Adipocyte (in vitro differentiated cells): ENCODE data around the gene TET1.
A peak's percentile ranks its signal among the peaks of the same experiment; 100 is the strongest.
"Not testable (repeated sequence)": the region's sequence is repeated elsewhere in the genome, so short reads cannot be mapped to it uniquely, and the experiment has no call there.

Experiments used
- DNase-seq: peaks from one replicate; pipeline ENCODE4 v3.0.0-alpha.2; 2015; ENCODE audit warnings: low read depth
- H3K27me3 ChIP-seq: replicated peaks from 2 replicates; pipeline ENCODE4 v1.7.0; 2013; ENCODE audit warnings: mild to moderate bottlenecking, low read length, moderate library complexity; ENCODE audit not compliant: control insufficient read depth, insufficient read depth
- H3K36me3 ChIP-seq: 2 replicates; pipeline ENCODE4 v1.7.0; 2013; ENCODE audit warnings: low read length, mild to moderate bottlenecking, moderate library complexity; ENCODE audit not compliant: control insufficient read depth, insufficient read depth, severe bottlenecking
- H3K4me1 ChIP-seq: 2 replicates; pipeline ENCODE4 v1.7.0; 2013; ENCODE audit warnings: mild to moderate bottlenecking, low read length, moderate library complexity; ENCODE audit not compliant: control insufficient read depth, insufficient read depth
- H3K4me3 ChIP-seq: 2 replicates; pipeline ENCODE4 v1.7.0; 2013; ENCODE audit warnings: mild to moderate bottlenecking, low read length, moderate library complexity
- H3K9ac ChIP-seq: 2 replicates; pipeline ENCODE4 v1.7.0; 2013; ENCODE audit warnings: mild to moderate bottlenecking, low read length, moderate library complexity
- H3K9me3 ChIP-seq: 2 replicates; pipeline ENCODE4 v1.7.0; 2013; ENCODE audit warnings: mild to moderate bottlenecking, low read length, moderate library complexity; ENCODE audit not compliant: control insufficient read depth

TET1 gene

DNA sequence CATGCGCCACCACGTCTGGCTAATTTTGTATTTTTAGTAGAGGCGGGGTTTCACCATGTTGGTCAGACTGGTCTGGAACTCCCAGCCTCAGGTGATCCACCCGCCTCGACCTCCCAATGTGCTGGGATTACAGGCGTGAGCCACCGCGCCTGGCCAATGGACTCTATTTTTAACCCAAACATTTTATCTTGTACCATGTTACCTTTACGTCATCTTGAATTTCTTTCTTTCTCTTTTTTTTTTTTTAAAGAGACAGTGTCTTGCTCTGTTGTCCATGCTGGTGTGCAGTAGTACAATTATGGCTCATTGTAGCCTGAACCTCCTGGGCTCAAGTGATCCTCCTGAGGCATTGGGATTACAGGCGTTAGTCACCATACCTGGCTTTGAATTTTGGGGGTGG is 57.6 kb downstream of the TET1 start:
- H3K36me3 ChIP-seq, H3K9ac ChIP-seq, H3K4me1 ChIP-seq, DNase-seq, H3K4me3 ChIP-seq, H3K27me3 ChIP-seq, H3K9me3 ChIP-seq: not testable (repeated sequence)

DNA sequence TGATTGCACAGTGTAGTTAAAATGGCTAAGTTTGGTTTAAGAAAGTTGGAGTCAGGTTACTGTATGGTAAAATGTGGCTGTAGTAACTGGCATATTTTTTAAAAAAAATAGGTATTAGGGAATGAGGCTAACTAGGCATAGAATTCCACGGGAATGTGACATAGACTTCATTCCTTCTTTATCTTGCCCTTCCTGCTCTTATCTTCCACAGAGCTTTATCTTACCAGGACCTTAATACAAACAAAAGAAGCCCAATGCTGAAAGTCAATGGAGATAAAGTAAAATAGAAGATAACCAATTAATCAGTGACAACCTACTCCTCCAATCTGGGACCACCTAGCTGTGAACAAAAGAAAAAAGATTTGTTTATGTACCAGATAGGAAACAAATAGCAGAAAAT is 58.1 kb downstream of the TET1 start:
- Histone ChIP-seq H3K4me3 (no peak overlapping the region), H3K36me3 (peaks cover 3% of the 10 kb centered on the region), H3K4me1 (no peaks in the 10 kb centered on the region), H3K9ac (no peak overlapping the region), H3K9me3 (no peaks in the 10 kb centered on the region), H3K27me3 (no peaks in the 10 kb centered on the region)
- DNase-seq = no peak

DNA sequence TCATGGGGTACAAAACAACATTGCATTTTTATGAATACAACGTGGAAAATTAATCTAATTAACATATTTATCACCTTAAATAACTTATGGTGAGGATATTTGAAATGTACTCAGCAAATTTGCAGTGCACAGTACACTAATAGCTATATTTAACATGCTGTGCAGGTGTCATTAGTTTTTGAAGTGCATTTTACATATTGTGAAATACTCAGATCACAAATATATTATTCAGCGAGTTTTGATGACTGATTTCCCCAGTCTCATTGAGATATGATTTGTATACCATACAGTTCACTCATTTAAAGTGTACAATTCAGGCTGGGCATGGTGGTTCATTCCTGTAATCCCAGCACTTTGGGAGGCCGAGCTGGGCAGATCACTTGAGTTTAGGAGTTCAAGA is 59.5 kb downstream of the TET1 start:
- Histone ChIP-seq H3K4me3 (no peak overlapping the region), H3K36me3 (peaks cover 3% of the 10 kb centered on the region), H3K9ac (no peak overlapping the region), H3K27me3 (no peaks in the 10 kb centered on the region), H3K4me1 (no peaks in the 10 kb centered on the region), H3K9me3 (no peaks in the 10 kb centered on the region)
- no peak for DNase-seq

DNA sequence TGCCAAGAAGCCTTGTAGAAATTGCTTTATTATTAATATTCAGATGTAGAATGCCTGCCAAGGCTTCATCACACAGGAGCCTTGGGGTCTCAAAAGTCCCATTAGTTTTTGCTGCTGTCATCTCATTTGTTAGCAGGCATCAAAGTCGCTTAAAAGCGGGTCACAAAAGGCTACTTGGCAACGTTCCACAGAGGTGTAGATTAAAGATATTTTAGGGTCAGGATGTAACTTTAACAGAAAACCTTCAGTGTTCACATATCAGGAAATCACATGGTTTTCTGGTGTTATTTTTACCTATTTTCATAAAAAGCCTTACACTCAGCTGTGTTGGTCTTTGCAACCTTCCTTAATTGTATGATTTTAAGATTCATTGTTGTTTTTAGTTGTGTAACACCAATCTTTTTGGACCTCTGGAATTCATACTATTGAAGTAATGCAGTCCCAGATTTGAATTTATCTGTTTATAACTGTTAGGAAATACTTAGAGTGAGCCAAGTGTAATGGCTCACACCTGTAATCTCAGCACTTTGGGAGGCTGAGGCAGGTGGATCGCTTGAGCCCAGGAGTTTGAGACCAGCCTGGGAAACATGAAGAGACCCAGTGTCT is 65.3 kb downstream of the TET1 start:
- Histone ChIP-seq H3K36me3 (peaks cover 3% of the 10 kb centered on the region), H3K4me1 (peaks cover 15% of the 10 kb centered on the region), H3K9me3 (no peaks in the 10 kb centered on the region), H3K27me3 (no peaks in the 10 kb centered on the region), H3K9ac (peak overlapping the region; percentile 27), H3K4me3 (no peak overlapping the region)
- DNase-seq = peak; percentile 60

DNA sequence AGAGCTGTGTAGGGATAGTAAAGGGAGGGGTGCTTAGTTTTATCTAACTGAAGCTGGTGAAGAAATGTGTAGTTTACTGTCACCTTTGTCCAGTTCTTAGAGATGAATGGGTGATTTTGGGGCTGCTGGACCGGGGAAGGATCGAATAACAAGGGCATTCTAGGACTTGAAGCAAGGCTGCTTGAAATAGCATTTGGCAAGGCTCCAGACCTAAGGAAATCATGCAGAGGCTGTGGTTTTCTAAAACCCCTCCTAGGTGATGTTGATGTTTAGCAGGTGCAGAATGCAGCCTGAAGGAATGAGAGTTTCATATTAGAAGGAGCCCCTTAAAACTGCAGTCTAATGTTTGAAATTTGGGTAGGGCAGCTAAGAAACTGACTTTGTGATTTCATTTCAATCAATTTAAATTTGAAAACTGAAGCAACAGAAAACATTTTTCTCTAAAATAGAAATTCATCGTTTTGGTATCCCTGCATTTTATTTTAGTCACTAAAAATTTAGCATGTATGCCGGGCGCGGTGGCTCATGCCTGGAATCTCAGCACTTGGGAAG is 68.5 kb downstream of the TET1 start:
- Histone ChIP-seq H3K4me3 (no peak overlapping the region), H3K9me3 (no peaks in the 10 kb centered on the region), H3K36me3 (no peaks in the 10 kb centered on the region), H3K4me1 (peaks cover 26% of the 10 kb centered on the region), H3K9ac (no peak overlapping the region), H3K27me3 (no peaks in the 10 kb centered on the region)
- DNase-seq = peak; percentile 30

DNA sequence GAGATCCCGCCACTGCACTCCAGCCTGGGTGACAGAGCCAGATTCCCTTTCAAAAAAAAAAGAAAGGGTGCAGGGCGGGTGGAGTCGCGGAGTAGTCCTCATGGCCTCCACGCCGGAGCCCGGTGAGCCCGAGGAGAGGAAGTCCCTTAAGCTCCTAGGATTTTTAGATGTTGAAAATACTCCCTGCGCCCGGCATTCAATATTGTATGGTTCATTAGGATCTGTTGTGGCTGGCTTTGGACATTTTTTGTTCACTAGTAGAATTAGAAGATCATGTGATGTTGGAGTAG is 72.1 kb downstream of the TET1 start:
- not testable (repeated sequence) for H3K9me3 ChIP-seq, H3K9ac ChIP-seq, H3K27me3 ChIP-seq, H3K4me3 ChIP-seq, DNase-seq, H3K36me3 ChIP-seq
- peaks cover 18% of the 10 kb centered on the region for H3K4me1 ChIP-seq

DNA sequence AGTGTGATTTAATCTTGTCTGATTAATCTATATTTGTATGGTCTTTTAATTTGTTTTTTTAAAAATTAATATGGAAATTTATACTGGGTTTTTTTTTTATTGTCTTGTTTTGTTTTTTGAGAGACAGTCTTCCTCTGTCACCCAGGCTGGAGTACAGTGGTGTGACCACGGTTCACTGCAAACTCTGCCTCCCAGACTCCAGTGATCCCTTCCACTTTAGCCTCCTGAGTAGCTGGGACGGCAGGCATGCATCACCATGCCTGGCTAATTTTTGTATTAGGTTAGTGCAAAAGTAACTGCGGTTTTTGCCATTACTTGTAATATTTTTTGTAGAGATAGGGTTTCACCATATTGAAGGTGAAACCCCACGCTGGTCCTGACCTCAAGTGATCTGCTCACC is 73.1 kb downstream of the TET1 start:
- Histone ChIP-seq H3K4me1 (peaks cover 16% of the 10 kb centered on the region), H3K27me3 (no peaks in the 10 kb centered on the region), H3K9ac (no peak overlapping the region), H3K4me3 (no peak overlapping the region), H3K9me3 (no peaks in the 10 kb centered on the region), H3K36me3 (no peaks in the 10 kb centered on the region)
- DNase-seq = no peak

DNA sequence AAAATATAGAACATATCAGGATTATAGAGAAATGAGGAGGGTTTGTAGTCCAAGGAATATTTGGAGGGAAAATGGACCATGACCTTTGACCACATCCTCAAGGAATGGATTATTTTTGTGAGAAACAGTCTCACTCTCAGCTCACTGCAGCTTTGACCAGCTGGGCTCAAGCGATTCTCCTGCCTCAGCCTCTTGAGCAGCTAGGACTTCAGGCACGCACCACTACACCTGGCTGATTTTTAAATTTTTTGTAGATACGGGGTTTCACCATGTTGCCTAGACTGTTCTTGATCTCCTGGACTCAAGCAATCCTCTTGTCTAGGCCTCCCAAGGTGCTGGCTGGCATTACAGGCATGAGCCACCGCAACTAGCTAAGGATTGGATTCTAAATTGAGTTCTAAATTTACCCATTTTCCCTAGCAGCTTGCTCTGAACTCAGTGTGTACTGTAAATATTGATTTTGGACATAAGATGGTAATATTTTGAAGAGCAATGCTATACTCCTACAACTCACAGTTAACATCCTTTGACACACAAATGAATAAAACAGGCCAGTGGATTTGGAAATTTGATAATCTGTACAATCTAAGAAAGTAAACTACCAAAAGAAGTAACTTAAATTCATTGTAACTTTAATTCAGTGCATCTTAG is 73.8 kb downstream of the TET1 start:
- Histone ChIP-seq H3K27me3 (no peaks in the 10 kb centered on the region), H3K4me3 (no peak overlapping the region), H3K4me1 (peaks cover 11% of the 10 kb centered on the region), H3K9me3 (no peaks in the 10 kb centered on the region), H3K36me3 (no peaks in the 10 kb centered on the region), H3K9ac (no peak overlapping the region)
- DNase-seq = no peak

DNA sequence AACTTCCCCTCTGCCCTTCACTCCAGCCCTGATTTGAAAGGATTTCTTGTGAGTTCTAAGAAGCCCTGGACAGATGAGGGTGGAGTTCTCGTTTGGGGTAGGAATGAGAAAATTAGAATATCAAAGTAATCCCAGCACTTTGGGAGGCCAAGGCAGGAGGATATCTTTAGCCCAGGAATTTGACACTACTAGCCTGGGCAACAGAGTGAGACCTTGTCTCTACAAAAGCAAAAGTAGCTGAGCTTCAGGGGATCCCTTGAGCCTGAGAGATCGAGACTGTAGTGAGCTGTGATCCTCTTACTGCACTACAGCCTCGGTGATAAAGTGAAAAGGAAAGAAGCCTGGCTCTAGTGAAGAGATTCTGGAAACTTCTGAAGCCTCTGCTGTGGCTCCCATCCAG is 76.2 kb downstream of the TET1 start:
- Histone ChIP-seq H3K9me3 (no peaks in the 10 kb centered on the region), H3K9ac (no peak overlapping the region), H3K36me3 (no peaks in the 10 kb centered on the region), H3K4me3 (no peak overlapping the region), H3K4me1 (peaks cover 4% of the 10 kb centered on the region), H3K27me3 (no peaks in the 10 kb centered on the region)
- DNase-seq = no peak

DNA sequence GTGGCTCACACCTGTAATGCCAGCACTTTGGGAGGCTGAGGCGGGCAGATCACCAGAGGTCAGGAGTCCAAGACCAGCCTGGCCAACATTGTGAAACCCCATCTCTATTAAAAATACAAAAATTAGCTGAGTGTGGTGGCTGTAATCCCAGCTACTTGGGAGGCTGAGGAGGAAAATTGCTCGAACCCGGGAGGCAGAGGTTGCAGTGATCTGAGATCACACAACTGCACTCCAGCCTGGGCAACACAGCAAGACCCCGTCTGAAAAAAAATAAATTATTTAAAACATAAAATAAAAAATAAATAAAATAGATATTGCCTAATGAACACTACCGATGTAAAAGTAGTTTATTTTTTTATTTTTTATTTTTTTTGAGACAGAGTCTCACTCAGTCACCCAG is 83.4 kb downstream of the TET1 start:
- Histone ChIP-seq H3K4me1 (peaks cover 19% of the 10 kb centered on the region), H3K36me3 (peaks cover 10% of the 10 kb centered on the region)
- not testable (repeated sequence) for DNase-seq, H3K9ac ChIP-seq, H3K9me3 ChIP-seq, H3K4me3 ChIP-seq, H3K27me3 ChIP-seq

DNA sequence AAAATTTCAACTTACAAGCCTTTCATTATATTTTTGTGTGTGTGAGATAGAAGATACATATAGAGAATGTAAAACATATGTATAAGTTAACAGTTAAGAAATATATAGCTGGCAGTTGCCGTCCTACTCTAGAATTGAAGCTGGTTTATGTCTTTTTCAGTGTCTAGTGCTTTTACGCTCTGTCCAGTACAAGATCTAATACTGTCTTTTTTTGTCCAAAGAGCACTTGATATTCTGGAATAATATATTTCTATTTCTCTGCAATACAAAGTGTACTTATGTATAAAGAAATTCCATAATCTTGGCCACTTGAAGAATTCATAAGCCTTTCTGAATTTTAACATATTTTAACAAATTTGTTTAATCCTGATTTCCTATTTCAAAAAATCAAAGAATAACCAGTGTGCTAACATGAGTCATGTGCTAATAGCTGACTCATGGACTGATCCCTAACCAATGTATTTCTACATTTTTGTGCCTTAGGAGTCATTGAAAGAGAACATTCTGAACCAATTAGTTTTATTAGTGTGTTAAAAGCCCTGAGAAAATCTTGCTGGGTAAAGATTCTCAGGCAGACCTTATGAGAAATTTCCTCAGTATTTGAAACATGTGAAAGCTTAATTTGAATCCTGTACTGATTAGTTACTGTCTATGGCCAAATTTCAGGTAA is 87.7 kb downstream of the TET1 start:
- H3K9ac ChIP-seq = peak overlapping the region; percentile 66
- H3K4me3 ChIP-seq = peak overlapping the region; percentile 69
- H3K9me3 ChIP-seq = no peaks in the 10 kb centered on the region
- H3K27me3 ChIP-seq = no peaks in the 10 kb centered on the region
- peaks cover 38% of the 10 kb centered on the region for H3K4me1 ChIP-seq
- peak; percentile 91 for DNase-seq
- peaks cover 14% of the 10 kb centered on the region for H3K36me3 ChIP-seq
